GM10266 (cell line): Measurements from ENCODE around the gene CECR2.

Source experiments
- DNase-seq: peaks from one replicate; pipeline ENCODE4 v3.0.0; 2012; ENCODE audit errors: extremely low spot score
- TF ChIP-seq, protein P1 (sequence below): IDR thresholded peaks from 2 replicates; pipeline ENCODE4 v1.5.1; 2012; ENCODE audit warnings: mild to moderate bottlenecking, low read depth; ENCODE audit not compliant: control insufficient read depth, insufficient read depth; ENCODE audit errors: missing control alignments

Gene CECR2

GRCh38 chr22:17596226-17596625, 227.0 kb downstream of the CECR2 start:
- TF ChIP-seq, protein P1, sequence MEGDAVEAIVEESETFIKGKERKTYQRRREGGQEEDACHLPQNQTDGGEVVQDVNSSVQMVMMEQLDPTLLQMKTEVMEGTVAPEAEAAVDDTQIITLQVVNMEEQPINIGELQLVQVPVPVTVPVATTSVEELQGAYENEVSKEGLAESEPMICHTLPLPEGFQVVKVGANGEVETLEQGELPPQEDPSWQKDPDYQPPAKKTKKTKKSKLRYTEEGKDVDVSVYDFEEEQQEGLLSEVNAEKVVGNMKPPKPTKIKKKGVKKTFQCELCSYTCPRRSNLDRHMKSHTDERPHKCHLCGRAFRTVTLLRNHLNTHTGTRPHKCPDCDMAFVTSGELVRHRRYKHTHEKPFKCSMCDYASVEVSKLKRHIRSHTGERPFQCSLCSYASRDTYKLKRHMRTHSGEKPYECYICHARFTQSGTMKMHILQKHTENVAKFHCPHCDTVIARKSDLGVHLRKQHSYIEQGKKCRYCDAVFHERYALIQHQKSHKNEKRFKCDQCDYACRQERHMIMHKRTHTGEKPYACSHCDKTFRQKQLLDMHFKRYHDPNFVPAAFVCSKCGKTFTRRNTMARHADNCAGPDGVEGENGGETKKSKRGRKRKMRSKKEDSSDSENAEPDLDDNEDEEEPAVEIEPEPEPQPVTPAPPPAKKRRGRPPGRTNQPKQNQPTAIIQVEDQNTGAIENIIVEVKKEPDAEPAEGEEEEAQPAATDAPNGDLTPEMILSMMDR = no peak
- DNase-seq = no peak

DNA sequence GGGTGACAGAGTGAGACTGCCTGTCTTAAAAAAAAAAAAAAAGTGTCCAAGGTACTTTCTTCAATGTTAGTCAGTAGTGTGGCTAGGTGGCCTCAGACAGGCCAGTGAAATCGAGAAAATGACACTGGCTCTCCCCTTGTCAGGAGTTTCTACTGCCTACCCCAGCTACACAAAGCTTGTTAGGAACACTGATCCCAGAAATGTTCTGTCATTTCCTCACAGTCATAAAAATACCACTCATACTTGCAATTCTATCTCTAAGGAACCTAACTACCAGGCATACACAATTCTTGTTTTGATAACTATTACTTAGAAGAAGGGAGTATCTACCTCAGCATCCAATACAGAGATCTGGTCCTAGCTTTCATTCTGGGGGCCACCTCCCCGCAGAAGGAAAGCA, 228.0 kb downstream of the CECR2 start:
- DNase-seq = no peak
- TF ChIP-seq, protein P1 = no peak

GRCh38 chr22:17598318-17598717, 229.1 kb downstream of the CECR2 start:
- TF ChIP-seq, protein P1 = no peak
- DNase-seq = no peak

DNA sequence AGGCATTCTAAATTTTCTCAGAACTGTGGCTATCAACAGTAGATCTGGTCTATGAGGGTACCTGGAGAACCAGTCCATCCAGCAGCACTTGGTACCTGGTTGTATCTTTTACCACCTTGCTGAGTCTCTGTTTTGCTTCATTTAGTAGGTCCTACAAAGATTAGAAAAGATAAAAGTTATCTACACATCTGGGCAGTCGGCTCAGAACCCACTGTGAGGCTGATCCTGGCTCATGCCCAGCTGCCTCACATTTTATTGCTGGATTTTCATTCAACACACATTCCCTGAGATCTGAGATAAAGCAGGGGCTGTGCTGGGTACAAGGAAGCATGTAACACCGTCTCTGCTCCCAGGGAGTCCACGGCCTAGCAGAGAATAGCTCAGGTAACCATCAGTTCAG, 231.8 kb downstream of the CECR2 start:
- TF ChIP-seq, protein P1 = no peak
- no peak for DNase-seq

GRCh38 chr22:17603668-17604067, 234.4 kb downstream of the CECR2 start:
- TF ChIP-seq, protein P1 = no peak
- DNase-seq = no peak

DNA sequence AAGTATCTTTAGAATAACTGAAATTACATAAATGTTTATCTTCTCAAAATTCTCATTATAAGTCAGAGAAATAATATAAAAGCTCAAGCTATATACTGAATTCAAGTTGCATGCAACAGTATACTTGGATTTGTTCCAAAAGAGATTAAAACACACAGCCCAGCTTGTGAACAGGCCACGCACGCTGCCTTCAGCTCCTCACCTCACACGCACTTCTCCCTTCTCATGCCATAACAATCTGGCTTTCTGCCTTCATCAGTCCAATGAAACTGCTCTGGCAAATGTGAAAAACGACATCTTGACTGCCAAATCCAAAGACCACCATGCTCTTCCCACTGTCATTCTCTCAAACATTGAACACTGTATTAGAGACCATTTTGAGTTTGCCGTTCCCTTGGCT, 237.2 kb downstream of the CECR2 start:
- TF ChIP-seq, protein P1 = no peak
- DNase-seq = no peak
